GM23338 (cell line): ENCODE data around the gene HMGCL. TPM values are rescaled to one million over a fixed set of nuclear protein-coding genes. Genes with fewer than 3 reads are reported as not detected.

Experiments
- ATAC-seq: fragments of 200-7000 bp; cut with Tn5 transposase; 3 replicates; pipeline ENCODE4 v1.9.1; 2020
- DNase-seq: peaks from one replicate; pipeline ENCODE4 v3.0.0-alpha.2; 2015; ENCODE audit warnings: low spot score
- H2AFZ ChIP-seq: fragments of 200-600 bp; sonication (generic); 2 replicates; pipeline ENCODE4 v1.8.0; 2016; ENCODE audit warnings: antibody characterized with exemption, mild to moderate bottlenecking, moderate library complexity
- H3F3A ChIP-seq: fragments of 200-600 bp; sonication (generic); replicated peaks from 2 replicates; pipeline ENCODE4 v1.8.0; 2017; ENCODE audit warnings: antibody characterized with exemption, mixed run types, low read depth
- H3K27ac ChIP-seq: fragments of 200-600 bp; sonication (generic); 2 replicates; pipeline ENCODE4 v1.6.1; 2016; ENCODE audit warnings: low read depth
- H3K27me3 ChIP-seq: fragments of 200-600 bp; sonication (generic); 2 replicates; pipeline ENCODE4 v1.8.0; 2016; ENCODE audit warnings: mild to moderate bottlenecking, mixed run types, moderate library complexity; ENCODE audit not compliant: insufficient read depth
- H3K36me3 ChIP-seq: fragments of 200-600 bp; sonication (generic); 2 replicates; pipeline ENCODE4 v1.8.0; 2016; ENCODE audit warnings: mild to moderate bottlenecking; ENCODE audit not compliant: insufficient read depth
- H3K4me1 ChIP-seq: fragments of 200-600 bp; sonication (generic); 2 replicates; pipeline ENCODE4 v1.8.0; 2016; ENCODE audit warnings: mild to moderate bottlenecking, moderate library complexity; ENCODE audit not compliant: insufficient read depth
- H3K4me2 ChIP-seq: fragments of 200-600 bp; sonication (generic); 2 replicates; pipeline ENCODE4 v1.7.1; 2017; ENCODE audit warnings: mixed run types
- H3K4me3 ChIP-seq: fragments of 200-600 bp; sonication (generic); 2 replicates; pipeline ENCODE4 v1.6.1; 2016; ENCODE audit warnings: mixed run types
- H3K79me2 ChIP-seq: fragments of 200-600 bp; sonication (generic); replicated peaks from 2 replicates; pipeline ENCODE4 v1.8.0; 2017; ENCODE audit warnings: mild to moderate bottlenecking; ENCODE audit not compliant: insufficient read depth
- H3K9me2 ChIP-seq: fragments of 200-600 bp; sonication (generic); 2 replicates; pipeline ENCODE4 v1.8.0; 2017; ENCODE audit not compliant: insufficient read depth
- H4K20me1 ChIP-seq: fragments of 200-600 bp; sonication (generic); replicated peaks from 2 replicates; pipeline ENCODE4 v1.8.0; 2017; ENCODE audit warnings: mild to moderate bottlenecking; ENCODE audit not compliant: insufficient read depth
- H3K27ac Mint-ChIP-seq: 2 replicates; pipeline ENCODE4 v1.8.0; 2020; ENCODE audit warnings: inconsistent platforms, mild to moderate bottlenecking, moderate library complexity, mixed read lengths
- H3K27me3 Mint-ChIP-seq: 3 replicates; pipeline ENCODE4 v1.8.0; 2022; ENCODE audit warnings: low read depth, mild to moderate bottlenecking, moderate library complexity, mixed read lengths, inconsistent platforms; ENCODE audit not compliant: insufficient read depth, poor library complexity
- H3K36me3 Mint-ChIP-seq: 3 replicates; pipeline ENCODE4 v1.8.0; 2021; ENCODE audit warnings: low read depth, mild to moderate bottlenecking, inconsistent platforms, moderate library complexity, mixed read lengths
- H3K4me1 Mint-ChIP-seq: 3 replicates; pipeline ENCODE4 v1.8.0; 2020; ENCODE audit warnings: mild to moderate bottlenecking, inconsistent platforms, mixed read lengths
- H3K4me3 Mint-ChIP-seq: 3 replicates; pipeline ENCODE4 v1.8.0; 2021; ENCODE audit warnings: moderate library complexity, mild to moderate bottlenecking, inconsistent platforms, mixed read lengths
- H3K9me3 Mint-ChIP-seq: 3 replicates; pipeline ENCODE4 v1.8.0; 2020; ENCODE audit warnings: moderate library complexity, mild to moderate bottlenecking, inconsistent platforms, mixed read lengths
- CREB1 ChIP-seq: fragments of 250-450 bp; sonication (Bioruptor Pico); IDR thresholded peaks from 2 replicates; pipeline ENCODE4 v1.5.0; 2020; ENCODE audit warnings: low read depth, mild to moderate bottlenecking, moderate library complexity
- CTCF ChIP-seq, 2 experiments: fragments of 200-600 bp in 1 of 2; sonication (generic) in 1 of 2; conservative IDR thresholded peaks; 2 replicates each; pipeline versions ENCODE4 v1.5.1 to v1.6.1; 2016 to 2017; ENCODE audit warnings: antibody characterized with exemption in 2 of 2, low read depth in 2 of 2, mild to moderate bottlenecking in 2 of 2, moderate library complexity in 1 of 2
- ETS1 ChIP-seq: IDR thresholded peaks from 2 replicates; pipeline ENCODE4 v1.6.1; 2016; ENCODE audit warnings: antibody characterized with exemption
- EZH2phosphoT487 ChIP-seq: fragments of 200-600 bp; sonication (generic); IDR thresholded peaks from one replicate; pipeline ENCODE4 v1.8.1; 2018; ENCODE audit warnings: antibody characterized with exemption; ENCODE audit not compliant: unreplicated experiment
- JUNB ChIP-seq: IDR thresholded peaks from one replicate; pipeline ENCODE4 v1.6.1; 2016; ENCODE audit warnings: antibody characterized with exemption; ENCODE audit not compliant: unreplicated experiment
- NANOG ChIP-seq: IDR thresholded peaks from 2 replicates; pipeline ENCODE4 v1.6.1; 2016; ENCODE audit warnings: antibody characterized with exemption, borderline replicate concordance
- POLR2AphosphoS5 ChIP-seq: IDR thresholded peaks from 2 replicates; pipeline ENCODE4 v1.6.1; 2016; ENCODE audit warnings: antibody characterized with exemption, low read depth
- REST ChIP-seq: IDR thresholded peaks from one replicate; pipeline ENCODE4 v1.6.1; 2018; ENCODE audit warnings: antibody characterized with exemption; ENCODE audit not compliant: unreplicated experiment
- STAT1 ChIP-seq: IDR thresholded peaks from one replicate; pipeline ENCODE4 v1.6.1; 2016; ENCODE audit warnings: antibody characterized with exemption; ENCODE audit not compliant: unreplicated experiment
- ZNF114 ChIP-seq: fragments of 250-450 bp; sonication (Bioruptor Pico); IDR thresholded peaks from 2 replicates; pipeline ENCODE4 v1.5.0; 2020; ENCODE audit warnings: mild to moderate bottlenecking, moderate library complexity
- ZNF331 ChIP-seq: fragments of 250-450 bp; sonication (Bioruptor Pico); IDR thresholded peaks from 2 replicates; pipeline ENCODE4 v1.5.0; 2020; ENCODE audit warnings: low read depth, mild to moderate bottlenecking, moderate library complexity
- ZNF462 ChIP-seq: fragments of 250-450 bp; sonication (Bioruptor Pico); IDR thresholded peaks from 2 replicates; pipeline ENCODE4 v1.5.0; 2020; ENCODE audit warnings: mild to moderate bottlenecking, moderate library complexity
- polyA plus RNA-seq: library from polyadenylated mRNA; unstranded; fragments of >200 nt; fragmentation: Nextera tagmentation; extraction: Ambion mirVana; gene quantifications from 2 replicates; pipeline ENCODE4 v1.2.1, GENCODE V29; 2016
- total RNA-seq: library from RNA; depleted of rRNA; stranded (reverse); fragments of >200 nt; shearing (Covaris generic); gene quantifications from 2 replicates; pipeline ENCODE4 v1.2.3, GENCODE V29; 2014

Gene HMGCL
- total and polyA plus RNA-seq, 2 experiments from 2014 or later = 11.6 to 13.7 TPM

GRCh38 chr1:23825762-23826522, 713 bp upstream of the HMGCL start:
- H3K4me3 ChIP-seq = peak overlapping the region; percentile 98
- peak overlapping the region; percentile 92; the same call in 1 of the 2 replicates for H3K27ac Mint-ChIP-seq
- DNase-seq = no peak
- H3K4me1 Mint-ChIP-seq = peaks cover 3% of the 10 kb centered on the region; the same call in 2 of the 3 replicates
- H3K36me3 ChIP-seq = no peaks in the 10 kb centered on the region
- no peaks in the 10 kb centered on the region; the same call in 1 of the 2 replicates for H3K79me2 ChIP-seq
- H3K27me3 ChIP-seq = no peaks in the 10 kb centered on the region
- H3F3A ChIP-seq = 0 out of 2 replicates have a peak, but pooled peaks cover 6% of the 10 kb centered on the region
- TF ChIP-seq ETS1 (no peak), EZH2phosphoT487 (no peak), POLR2AphosphoS5 (no peak), NANOG (no peak), STAT1 (no peak), ZNF462 (no peak), ZNF114 (CRISPR knock-in tag) (no peak), CREB1 (CRISPR knock-in tag) (no peak), REST (no peak), JUNB (no peak), ZNF331 (no peak), CTCF (conservative IDR thresholded peaks at IDR 0.05; ENCODE audit: low read depth in 2 of 2) (no peak)
- H2AFZ ChIP-seq = peak overlapping the region; percentile 78
- peaks cover 7% of the 10 kb centered on the region for H3K4me1 ChIP-seq
- no peak for ATAC-seq
- peak overlapping the region; percentile 89 for H3K4me2 ChIP-seq
- no peaks in the 10 kb centered on the region for H3K9me3 Mint-ChIP-seq
- H3K27me3 Mint-ChIP-seq = peaks cover 14% of the 10 kb centered on the region
- H3K9me2 ChIP-seq = no peaks in the 10 kb centered on the region
- peak overlapping the region; percentile 97; the same call in 1 of the 2 replicates for H3K27ac ChIP-seq
- H3K36me3 Mint-ChIP-seq = no peaks in the 10 kb centered on the region
- H3K4me3 Mint-ChIP-seq = peak overlapping the region; percentile 93
- H4K20me1 ChIP-seq = no peaks in the 10 kb centered on the region
